ENCODE measurements around the gene MYO15B. TPM values are rescaled to one million over a fixed set of nuclear protein-coding genes. Genes with fewer than 3 reads are reported as not detected.
"Not testable (repeated sequence)": the region's sequence is repeated elsewhere in the genome, so short reads cannot be mapped to it uniquely, and the experiment has no call there.

The MYO15B gene
- total RNA-seq, 1 experiment from 2014 or later = 8.0 TPM

- DNase-seq = no peak
- Histone ChIP-seq H3K9me3 (ENCODE audit: low read length) (no peaks in the 10 kb centered on the region), H3K4me2 (ENCODE audit: low read depth, low read length, poor library complexity, severe bottlenecking) (no peak overlapping the region), H3K4me1 (ENCODE audit: low read length) (peaks cover 18% of the 10 kb centered on the region), H3K27me3 (ENCODE audit: low read length) (no peaks in the 10 kb centered on the region), H3K4me3 (ENCODE audit: low read length) (no peak overlapping the region), H2AFZ (ENCODE audit: low read length) (no peak overlapping the region), H3K9me2 (replicated peaks; ENCODE audit: insufficient read depth, low read length) (no peaks in the 10 kb centered on the region), H3K79me2 (ENCODE audit: low read length) (no peaks in the 10 kb centered on the region), H3K9ac (ENCODE audit: low read length) (no peak overlapping the region), H3K27ac (ENCODE audit: low read length) (no peak overlapping the region), H4K20me1 (ENCODE audit: insufficient read depth, low read depth, low read length) (peaks cover 21% of the 10 kb centered on the region; the same call in 1 of the 2 replicates), H3K36me3 (ENCODE audit: insufficient read depth, low read length) (no peaks in the 10 kb centered on the region)
Observed at GRCh38 chr17:75637143-75637538, 49.5 kb downstream of the MYO15B start.

- H3K27me3 ChIP-seq (ENCODE audit: low read length) = no peaks in the 10 kb centered on the region
- H3K9me3 ChIP-seq (ENCODE audit: low read length) = no peaks in the 10 kb centered on the region
- H3K79me2 ChIP-seq (ENCODE audit: low read length) = no peaks in the 10 kb centered on the region
- no peak overlapping the region for H3K4me3 ChIP-seq (ENCODE audit: low read length)
- H3K4me2 ChIP-seq (ENCODE audit: low read depth, low read length, poor library complexity, severe bottlenecking) = no peak overlapping the region
- peaks cover 21% of the 10 kb centered on the region; the same call in 1 of the 2 replicates for H4K20me1 ChIP-seq (ENCODE audit: insufficient read depth, low read depth, low read length)
- no peaks in the 10 kb centered on the region for H3K36me3 ChIP-seq (ENCODE audit: insufficient read depth, low read length)
- no peak overlapping the region for H3K27ac ChIP-seq (ENCODE audit: low read length)
- no peaks in the 10 kb centered on the region for H3K9me2 ChIP-seq (replicated peaks; ENCODE audit: insufficient read depth, low read length)
- DNase-seq = no peak
- H3K9ac ChIP-seq (ENCODE audit: low read length) = no peak overlapping the region
- no peak overlapping the region for H2AFZ ChIP-seq (ENCODE audit: low read length)
- H3K4me1 ChIP-seq (ENCODE audit: low read length) = peaks cover 18% of the 10 kb centered on the region
Observed at GRCh38 chr17:75637551-75637950, 50.0 kb downstream of the MYO15B start.

GRCh38 chr17:75638039-75638438 is 50.4 kb downstream of the MYO15B start:
- not testable (repeated sequence) for H3K27me3 ChIP-seq (ENCODE audit: low read length); H3K4me3 ChIP-seq (ENCODE audit: low read length); H3K36me3 ChIP-seq (ENCODE audit: insufficient read depth, low read length); H2AFZ ChIP-seq (ENCODE audit: low read length); H3K27ac ChIP-seq (ENCODE audit: low read length); H3K79me2 ChIP-seq (ENCODE audit: low read length); H3K9me2 ChIP-seq (replicated peaks; ENCODE audit: insufficient read depth, low read length); H3K9ac ChIP-seq (ENCODE audit: low read length); DNase-seq; H3K9me3 ChIP-seq (ENCODE audit: low read length); H3K4me2 ChIP-seq (ENCODE audit: low read depth, low read length, poor library complexity, severe bottlenecking)
- peaks cover 17% of the 10 kb centered on the region for H3K4me1 ChIP-seq (ENCODE audit: low read length)
- H4K20me1 ChIP-seq (ENCODE audit: insufficient read depth, low read depth, low read length) = peaks cover 21% of the 10 kb centered on the region; the same call in 1 of the 2 replicates

GRCh38 chr17:75638893-75639292 is 51.3 kb downstream of the MYO15B start:
- H3K4me1 ChIP-seq (ENCODE audit: low read length) = peaks cover 9% of the 10 kb centered on the region
- DNase-seq = no peak
- H3K9ac ChIP-seq (ENCODE audit: low read length) = no peak overlapping the region

GRCh38 chr17:75639327-75639726 is 51.7 kb downstream of the MYO15B start:
- no peak overlapping the region for H3K4me2 ChIP-seq (ENCODE audit: low read depth, low read length, poor library complexity, severe bottlenecking)
- no peak for DNase-seq

More at GRCh38 chr17:75638893-75639292, 51.3 kb downstream of the MYO15B start:
- Histone ChIP-seq H3K9me3 (ENCODE audit: low read length) (no peaks in the 10 kb centered on the region), H4K20me1 (ENCODE audit: insufficient read depth, low read depth, low read length) (peaks cover 21% of the 10 kb centered on the region; the same call in 1 of the 2 replicates), H3K36me3 (ENCODE audit: insufficient read depth, low read length) (no peaks in the 10 kb centered on the region), H2AFZ (ENCODE audit: low read length) (no peak overlapping the region), H3K4me2 (ENCODE audit: low read depth, low read length, poor library complexity, severe bottlenecking) (no peak overlapping the region), H3K9me2 (replicated peaks; ENCODE audit: insufficient read depth, low read length) (no peaks in the 10 kb centered on the region), H3K27ac (ENCODE audit: low read length) (no peak overlapping the region), H3K27me3 (ENCODE audit: low read length) (no peaks in the 10 kb centered on the region), H3K4me3 (ENCODE audit: low read length) (no peak overlapping the region), H3K79me2 (ENCODE audit: low read length) (no peaks in the 10 kb centered on the region)

GRCh38 chr17:75639771-75640555 is 52.4 kb downstream of the MYO15B start:
- Histone ChIP-seq H3K4me1 (ENCODE audit: low read length) (no peaks in the 10 kb centered on the region), H3K4me2 (ENCODE audit: low read depth, low read length, poor library complexity, severe bottlenecking) (no peak overlapping the region), H3K27me3 (ENCODE audit: low read length) (no peaks in the 10 kb centered on the region), H3K4me3 (ENCODE audit: low read length) (no peak overlapping the region), H4K20me1 (ENCODE audit: insufficient read depth, low read depth, low read length) (0 out of 2 replicates have a peak, but pooled peaks cover 11% of the 10 kb centered on the region), H3K27ac (ENCODE audit: low read length) (no peak overlapping the region), H3K9me3 (ENCODE audit: low read length) (no peaks in the 10 kb centered on the region), H3K9ac (ENCODE audit: low read length) (no peak overlapping the region), H2AFZ (ENCODE audit: low read length) (no peak overlapping the region), H3K36me3 (ENCODE audit: insufficient read depth, low read length) (no peaks in the 10 kb centered on the region), H3K9me2 (replicated peaks; ENCODE audit: insufficient read depth, low read length) (no peaks in the 10 kb centered on the region), H3K79me2 (ENCODE audit: low read length) (no peaks in the 10 kb centered on the region)
- no peak for DNase-seq

More at GRCh38 chr17:75639327-75639726, 51.7 kb downstream of the MYO15B start:
- Histone ChIP-seq H3K27ac (ENCODE audit: low read length) (no peak overlapping the region), H3K4me3 (ENCODE audit: low read length) (no peak overlapping the region), H3K4me1 (ENCODE audit: low read length) (peaks cover 4% of the 10 kb centered on the region), H3K9me3 (ENCODE audit: low read length) (no peaks in the 10 kb centered on the region), H3K36me3 (ENCODE audit: insufficient read depth, low read length) (no peaks in the 10 kb centered on the region), H2AFZ (ENCODE audit: low read length) (no peak overlapping the region), H3K79me2 (ENCODE audit: low read length) (no peaks in the 10 kb centered on the region), H4K20me1 (ENCODE audit: insufficient read depth, low read depth, low read length) (peaks cover 17% of the 10 kb centered on the region; the same call in 1 of the 2 replicates), H3K9ac (ENCODE audit: low read length) (no peak overlapping the region), H3K9me2 (replicated peaks; ENCODE audit: insufficient read depth, low read length) (no peaks in the 10 kb centered on the region), H3K27me3 (ENCODE audit: low read length) (no peaks in the 10 kb centered on the region)

GRCh38 chr17:75640556-75641119 is 53.0 kb downstream of the MYO15B start:
- H3K27me3 ChIP-seq (ENCODE audit: low read length) = no peaks in the 10 kb centered on the region
- no peak overlapping the region for H3K9ac ChIP-seq (ENCODE audit: low read length)
- H3K36me3 ChIP-seq (ENCODE audit: insufficient read depth, low read length) = no peaks in the 10 kb centered on the region
- no peaks in the 10 kb centered on the region for H3K79me2 ChIP-seq (ENCODE audit: low read length)
- H3K4me1 ChIP-seq (ENCODE audit: low read length) = no peaks in the 10 kb centered on the region
- no peaks in the 10 kb centered on the region for H3K9me2 ChIP-seq (replicated peaks; ENCODE audit: insufficient read depth, low read length)
- H2AFZ ChIP-seq (ENCODE audit: low read length) = no peak overlapping the region
- no peak overlapping the region for H3K27ac ChIP-seq (ENCODE audit: low read length)
- H3K4me3 ChIP-seq (ENCODE audit: low read length) = no peak overlapping the region
- no peak for DNase-seq
- H3K4me2 ChIP-seq (ENCODE audit: low read depth, low read length, poor library complexity, severe bottlenecking) = no peak overlapping the region
- 0 out of 2 replicates have a peak, but pooled peaks cover 8% of the 10 kb centered on the region for H4K20me1 ChIP-seq (ENCODE audit: insufficient read depth, low read depth, low read length)
- no peaks in the 10 kb centered on the region for H3K9me3 ChIP-seq (ENCODE audit: low read length)

- H4K20me1 ChIP-seq (ENCODE audit: insufficient read depth, low read depth, low read length) = 0 out of 2 replicates have a peak, but pooled peaks cover 8% of the 10 kb centered on the region
- no peak overlapping the region for H2AFZ ChIP-seq (ENCODE audit: low read length)
- H3K4me2 ChIP-seq (ENCODE audit: low read depth, low read length, poor library complexity, severe bottlenecking) = no peak overlapping the region
- no peaks in the 10 kb centered on the region for H3K9me2 ChIP-seq (replicated peaks; ENCODE audit: insufficient read depth, low read length)
- no peaks in the 10 kb centered on the region for H3K36me3 ChIP-seq (ENCODE audit: insufficient read depth, low read length)
- H3K4me3 ChIP-seq (ENCODE audit: low read length) = no peak overlapping the region
- H3K27me3 ChIP-seq (ENCODE audit: low read length) = no peaks in the 10 kb centered on the region
- no peaks in the 10 kb centered on the region for H3K79me2 ChIP-seq (ENCODE audit: low read length)
- H3K27ac ChIP-seq (ENCODE audit: low read length) = no peak overlapping the region
- DNase-seq = no peak
- no peaks in the 10 kb centered on the region for H3K4me1 ChIP-seq (ENCODE audit: low read length)
- no peak overlapping the region for H3K9ac ChIP-seq (ENCODE audit: low read length)
- H3K9me3 ChIP-seq (ENCODE audit: low read length) = no peaks in the 10 kb centered on the region
Observed at GRCh38 chr17:75641343-75641742, 53.7 kb downstream of the MYO15B start.
